HEK293 (cell line): ENCODE results near the gene EXOC8.
A peak's percentile ranks its signal among the peaks of the same experiment; 100 is the strongest.

Experiments used
- BCL11B ChIP-seq: fragments of 450-650 bp; formaldehyde crosslinking; IDR thresholded peaks from 2 replicates; pipeline ENCODE4 v1.5.1; 2016; ENCODE audit warnings: low read depth, missing biosample characterization, missing genetic modification characterization
- ELK4 ChIP-seq: IDR thresholded peaks from 2 replicates; pipeline ENCODE4 v1.6.1; 2011; ENCODE audit warnings: mild to moderate bottlenecking, low read depth, low read length, borderline replicate concordance
- GLI4 ChIP-seq: fragments of 450-650 bp; formaldehyde crosslinking; IDR thresholded peaks from 2 replicates; pipeline ENCODE4 v1.5.1; 2016; ENCODE audit warnings: missing biosample characterization, missing genetic modification characterization
- GLIS1 ChIP-seq: fragments of 450-650 bp; formaldehyde crosslinking; IDR thresholded peaks from 2 replicates; pipeline ENCODE4 v1.5.1; 2016; ENCODE audit warnings: missing biosample characterization, missing genetic modification characterization
- GLIS2 ChIP-seq: fragments of 450-650 bp; formaldehyde crosslinking; IDR thresholded peaks from 2 replicates; pipeline ENCODE4 v1.5.1; 2016; ENCODE audit warnings: missing biosample characterization, missing genetic modification characterization
- HOXA7 ChIP-seq: sonication (generic); formaldehyde crosslinking; IDR thresholded peaks from 2 replicates; pipeline ENCODE4 v1.8.1; 2022; ENCODE audit warnings: missing genetic modification reagents, borderline replicate concordance
- KLF10 ChIP-seq: fragments of 450-650 bp; IDR thresholded peaks from 2 replicates; pipeline ENCODE4 v1.5.1; 2018; ENCODE audit warnings: missing biosample characterization, mild to moderate bottlenecking, missing genetic modification characterization
- KLF9 ChIP-seq: fragments of 450-650 bp; formaldehyde crosslinking; IDR thresholded peaks from 2 replicates; pipeline ENCODE4 v1.5.1; 2016; ENCODE audit warnings: missing biosample characterization, missing genetic modification characterization, low read depth
- MYNN ChIP-seq: fragments of 450-650 bp; formaldehyde crosslinking; IDR thresholded peaks from 2 replicates; pipeline ENCODE4 v1.5.1; 2016; ENCODE audit warnings: missing biosample characterization, missing genetic modification characterization, borderline replicate concordance
- OSR2 ChIP-seq: fragments of 450-650 bp; formaldehyde crosslinking; IDR thresholded peaks from 2 replicates; pipeline ENCODE4 v1.5.1; 2016; ENCODE audit warnings: missing biosample characterization, missing genetic modification characterization
- OVOL3 ChIP-seq: fragments of 450-650 bp; formaldehyde crosslinking; IDR thresholded peaks from 2 replicates; pipeline ENCODE4 v1.5.1; 2016; ENCODE audit warnings: missing biosample characterization, missing genetic modification characterization
- RBAK ChIP-seq: fragments of 450-650 bp; formaldehyde crosslinking; IDR thresholded peaks from 2 replicates; pipeline ENCODE4 v1.5.1; 2016; ENCODE audit warnings: missing biosample characterization, missing genetic modification characterization
- SCRT1 ChIP-seq: fragments of 450-650 bp; formaldehyde crosslinking; IDR thresholded peaks from 2 replicates; pipeline ENCODE4 v1.5.1; 2016; ENCODE audit warnings: missing biosample characterization, missing genetic modification characterization, borderline replicate concordance
- SCRT2 ChIP-seq: fragments of 450-650 bp; formaldehyde crosslinking; IDR thresholded peaks from 2 replicates; pipeline ENCODE4 v1.5.1; 2016; ENCODE audit warnings: missing biosample characterization, missing genetic modification characterization
- SP7 ChIP-seq: fragments of 450-650 bp; formaldehyde crosslinking; IDR thresholded peaks from 2 replicates; pipeline ENCODE4 v1.5.1; 2016; ENCODE audit warnings: missing biosample characterization, missing genetic modification characterization
- TRIM28 ChIP-seq: IDR thresholded peaks from 2 replicates; pipeline ENCODE4 v1.6.1; 2011; ENCODE audit warnings: low read length, control low read depth, borderline replicate concordance
- WT1 ChIP-seq: fragments of 450-650 bp; formaldehyde crosslinking; IDR thresholded peaks from 2 replicates; pipeline ENCODE4 v1.5.1; 2016; ENCODE audit warnings: missing biosample characterization, missing genetic modification characterization
- YY1 ChIP-seq: fragments of 450-650 bp; formaldehyde crosslinking; IDR thresholded peaks from 2 replicates; pipeline ENCODE4 v1.5.1; 2018; ENCODE audit warnings: missing biosample characterization, missing genetic modification characterization
- ZBTB6 ChIP-seq: fragments of 450-650 bp; formaldehyde crosslinking; IDR thresholded peaks from 2 replicates; pipeline ENCODE4 v1.5.1; 2017; ENCODE audit warnings: missing biosample characterization, missing genetic modification characterization
- ZBTB7A ChIP-seq: fragments of 450-650 bp; formaldehyde crosslinking; IDR thresholded peaks from 2 replicates; pipeline ENCODE4 v1.5.1; 2016; ENCODE audit warnings: low read depth, missing biosample characterization, missing genetic modification characterization
- ZNF148 ChIP-seq: fragments of 450-650 bp; formaldehyde crosslinking; IDR thresholded peaks from 2 replicates; pipeline ENCODE4 v1.5.0; 2017; ENCODE audit warnings: missing biosample characterization, missing genetic modification characterization, borderline replicate concordance
- ZNF16 ChIP-seq: fragments of 450-650 bp; formaldehyde crosslinking; IDR thresholded peaks from 2 replicates; pipeline ENCODE4 v1.5.1; 2016; ENCODE audit warnings: low read depth, missing biosample characterization, missing genetic modification characterization
- ZNF2 ChIP-seq: fragments of 450-650 bp; formaldehyde crosslinking; IDR thresholded peaks from 2 replicates; pipeline ENCODE4 v1.5.1; 2016; ENCODE audit warnings: missing biosample characterization, missing genetic modification characterization
- ZNF202 ChIP-seq: fragments of 450-650 bp; formaldehyde crosslinking; IDR thresholded peaks from 2 replicates; pipeline ENCODE4 v1.5.1; 2016; ENCODE audit warnings: missing biosample characterization, missing genetic modification characterization, borderline replicate concordance
- ZNF23 ChIP-seq: fragments of 450-650 bp; formaldehyde crosslinking; IDR thresholded peaks from 2 replicates; pipeline ENCODE4 v1.5.1; 2016; ENCODE audit warnings: missing biosample characterization, missing genetic modification characterization, borderline replicate concordance
- ZNF239 ChIP-seq: fragments of 450-650 bp; formaldehyde crosslinking; IDR thresholded peaks from 2 replicates; pipeline ENCODE4 v1.5.1; 2016; ENCODE audit warnings: missing biosample characterization, missing genetic modification characterization
- ZNF362 ChIP-seq: fragments of 450-650 bp; formaldehyde crosslinking; IDR thresholded peaks from 2 replicates; pipeline ENCODE4 v1.5.1; 2016; ENCODE audit warnings: missing biosample characterization, missing genetic modification characterization
- ZNF394 ChIP-seq: fragments of 450-650 bp; formaldehyde crosslinking; IDR thresholded peaks from 2 replicates; pipeline ENCODE4 v1.5.1; 2016; ENCODE audit warnings: missing biosample characterization, missing genetic modification characterization, mild to moderate bottlenecking, moderate library complexity, borderline replicate concordance
- ZNF529 ChIP-seq: fragments of 450-650 bp; formaldehyde crosslinking; IDR thresholded peaks from 2 replicates; pipeline ENCODE4 v1.5.1; 2017; ENCODE audit warnings: missing genetic modification characterization, missing biosample characterization; ENCODE audit not compliant: insufficient replicate concordance
- ZNF555 ChIP-seq: fragments of 450-650 bp; formaldehyde crosslinking; conservative IDR thresholded peaks from 2 replicates; pipeline ENCODE4 v1.5.1; 2017; ENCODE audit warnings: missing biosample characterization, mild to moderate bottlenecking, missing genetic modification characterization, inconsistent platforms
- ZNF571 ChIP-seq: fragments of 450-650 bp; formaldehyde crosslinking; IDR thresholded peaks from 2 replicates; pipeline ENCODE4 v1.5.0; 2017; ENCODE audit warnings: missing biosample characterization, missing genetic modification characterization
- ZNF585B ChIP-seq: fragments of 450-650 bp; formaldehyde crosslinking; IDR thresholded peaks from 2 replicates; pipeline ENCODE4 v1.5.1; 2016; ENCODE audit warnings: missing biosample characterization, missing genetic modification characterization
- ZNF621 ChIP-seq: fragments of 450-650 bp; formaldehyde crosslinking; IDR thresholded peaks from 2 replicates; pipeline ENCODE4 v1.5.1; 2017; ENCODE audit warnings: missing biosample characterization, missing genetic modification characterization
- ZNF629 ChIP-seq: fragments of 450-650 bp; formaldehyde crosslinking; IDR thresholded peaks from 2 replicates; pipeline ENCODE4 v1.5.1; 2017; ENCODE audit warnings: missing biosample characterization, missing genetic modification characterization
- ZNF658 ChIP-seq: fragments of 450-650 bp; formaldehyde crosslinking; IDR thresholded peaks from 2 replicates; pipeline ENCODE4; 2016; ENCODE audit warnings: missing biosample characterization, missing genetic modification characterization
- ZNF670 ChIP-seq: fragments of 450-650 bp; formaldehyde crosslinking; IDR thresholded peaks from 2 replicates; pipeline ENCODE4 v1.5.1; 2016; ENCODE audit warnings: missing biosample characterization, missing genetic modification characterization, low read depth
- ZNF768 ChIP-seq: fragments of 450-650 bp; formaldehyde crosslinking; IDR thresholded peaks from 2 replicates; pipeline ENCODE4 v1.5.1; 2018; ENCODE audit warnings: missing biosample characterization, mild to moderate bottlenecking, missing genetic modification characterization
- ZNF791 ChIP-seq: fragments of 450-650 bp; formaldehyde crosslinking; IDR thresholded peaks from 2 replicates; pipeline ENCODE4 v1.5.1; 2016; ENCODE audit warnings: missing biosample characterization, missing genetic modification characterization
- ZSCAN23 ChIP-seq: fragments of 450-650 bp; formaldehyde crosslinking; IDR thresholded peaks from 2 replicates; pipeline ENCODE4 v1.5.1; 2016; ENCODE audit warnings: missing biosample characterization, missing genetic modification characterization

EXOC8 gene

GRCh38 chr1:231315887-231316286, 21.8 kb downstream of the EXOC8 start (continued):
- TF ChIP-seq BCL11B (tag by site-specific recombination), result no peak
- TF ChIP-seq ZNF670 (tag by site-specific recombination), result no peak
- TF ChIP-seq ELK4, result no peak
- no peak for TF ChIP-seq MYNN (tag by site-specific recombination)
- TF ChIP-seq GLIS2 (tag by site-specific recombination), result peak; percentile 64
- no peak for TF ChIP-seq ZNF394 (tag by site-specific recombination)
- TF ChIP-seq ZNF2 (tag by site-specific recombination), result peak; percentile 67; the same call in 1 of the 2 replicates
- TF ChIP-seq ZNF16 (tag by site-specific recombination), result no peak
- no peak for TF ChIP-seq OVOL3 (tag by site-specific recombination)
- no peak for TF ChIP-seq SCRT1 (tag by site-specific recombination)
- TF ChIP-seq WT1 (tag by site-specific recombination), result peak; percentile 36; the same call in 1 of the 2 replicates
- TF ChIP-seq ZNF362 (tag by site-specific recombination), result 0 out of 2 replicates have a peak, but pooled peaks have one; percentile 40
- TF ChIP-seq ZNF791, result no peak
- TF ChIP-seq TRIM28, result no peak
- TF ChIP-seq ZNF202 (tag by site-specific recombination), result no peak
- no peak for TF ChIP-seq ZNF621 (tag by site-specific recombination)
- TF ChIP-seq ZNF571, result no peak
- no peak for TF ChIP-seq SCRT2 (tag by site-specific recombination)
- no peak for TF ChIP-seq RBAK (tag by site-specific recombination)
- no peak for TF ChIP-seq ZSCAN23 (tag by site-specific recombination)
- no peak for TF ChIP-seq ZNF658 (tag by site-specific recombination)
- no peak for TF ChIP-seq ZNF555 (tag by site-specific recombination)
- TF ChIP-seq ZBTB6 (tag by site-specific recombination), result peak; percentile 43; the same call in 1 of the 2 replicates
- TF ChIP-seq KLF10 (tag by site-specific recombination), result no peak
- TF ChIP-seq ZBTB7A (tag by site-specific recombination), result no peak
- TF ChIP-seq ZNF23 (tag by site-specific recombination), result no peak
- no peak for TF ChIP-seq ZNF239 (tag by site-specific recombination)
- TF ChIP-seq HOXA7 (CRISPR knock-in tag), result no peak
- 0 out of 2 replicates have a peak, but pooled peaks have one; percentile 14 for TF ChIP-seq GLI4 (tag by site-specific recombination)
- TF ChIP-seq ZNF768 (tag by site-specific recombination), result no peak
- no peak for TF ChIP-seq ZNF529 (tag by site-specific recombination)
- TF ChIP-seq ZNF629, result no peak
- TF ChIP-seq GLIS1, result peak; percentile 60
- TF ChIP-seq KLF9 (tag by site-specific recombination), result no peak
- no peak for TF ChIP-seq ZNF585B (tag by site-specific recombination)
- TF ChIP-seq SP7, result peak; percentile 38; the same call in 1 of the 2 replicates
- TF ChIP-seq OSR2 (tag by site-specific recombination), result peak; percentile 49
- no peak for TF ChIP-seq YY1 (tag by site-specific recombination)
- no peak for TF ChIP-seq ZNF148 (tag by site-specific recombination)
